A673 (cell line): ENCODE results near the gene CXCL12. TPM values are rescaled to one million over a fixed set of nuclear protein-coding genes. Genes with fewer than 3 reads are reported as not detected.

ENCODE experiments used
- BruUV-seq: library from RNA; stranded (reverse); fragments of 400-500 nt; replicated peaks from 2 replicates; lab custom pipeline; 2021; lab: Mats Ljungman, UMichigan
- CTCF ChIA-PET: fragments of 300-600 bp; sonication (Branson Sonifier 250); formaldehyde crosslinking; loops from one replicate; lab custom pipeline; 2022; ENCODE audit warnings: antibody characterized with exemption; lab: Charles Lee
- POLR2A ChIA-PET: fragments of 300-600 bp; sonication (Branson Sonifier 250); formaldehyde crosslinking; loops from one replicate; lab custom pipeline; 2022; ENCODE audit warnings: antibody characterized with exemption; ENCODE audit not compliant: low non-redundant PET; lab: Charles Lee
- DNase-seq: peaks from one replicate; pipeline ENCODE4 v3.0.0-alpha.2; 2015; ENCODE audit warnings: low spot score
- H3K27ac ChIP-seq: fragments of 200-600 bp; sonication (generic); 2 replicates; pipeline ENCODE4 v1.5.1; 2016; ENCODE audit warnings: mixed run types, low read depth, mild to moderate bottlenecking, mixed read lengths, antibody characterized with exemption, low read length; ENCODE audit not compliant: poor library complexity, severe bottlenecking
- H3K27me3 ChIP-seq: fragments of 200-600 bp; sonication (generic); replicated peaks from 2 replicates; pipeline ENCODE4 v1.6.1; 2017; ENCODE audit warnings: mixed run types, low read depth, mild to moderate bottlenecking, mixed read lengths, antibody characterized with exemption, low read length; ENCODE audit not compliant: insufficient read depth, poor library complexity
- H3K36me3 ChIP-seq: fragments of 200-600 bp; sonication (generic); 2 replicates; pipeline ENCODE4 v1.6.1; 2016; ENCODE audit warnings: mixed run types, mild to moderate bottlenecking, mixed read lengths, antibody characterized with exemption, low read length; ENCODE audit not compliant: insufficient read depth, poor library complexity, severe bottlenecking
- H3K4me1 ChIP-seq: fragments of 200-600 bp; sonication (generic); 2 replicates; pipeline ENCODE4 v1.6.1; 2017; ENCODE audit warnings: mixed run types, mild to moderate bottlenecking, mixed read lengths, antibody characterized with exemption, low read length; ENCODE audit not compliant: insufficient read depth, poor library complexity, severe bottlenecking
- H3K4me3 ChIP-seq: fragments of 200-600 bp; sonication (generic); 2 replicates; pipeline ENCODE4 v1.5.1; 2016; ENCODE audit warnings: low read depth, mixed run types, mild to moderate bottlenecking, mixed read lengths, low read length; ENCODE audit not compliant: poor library complexity, severe bottlenecking
- H3K9me3 ChIP-seq: fragments of 200-600 bp; sonication (generic); 2 replicates; pipeline ENCODE4 v1.6.1; 2016; ENCODE audit warnings: mixed run types, low read depth, mild to moderate bottlenecking, mixed read lengths, antibody characterized with exemption, low read length; ENCODE audit not compliant: poor library complexity, severe bottlenecking
- EZH2 ChIP-seq: fragments of 200-600 bp; sonication (generic); IDR thresholded peaks from 2 replicates; pipeline ENCODE4 v1.6.1; 2017; ENCODE audit warnings: borderline replicate concordance, low read depth, mild to moderate bottlenecking, mixed read lengths, antibody characterized with exemption, low read length; ENCODE audit not compliant: poor library complexity, severe bottlenecking
- intact Hi-C: fragments of 100-400 bp; cut with micrococcal nuclease; formaldehyde crosslinking; loops from one replicate; pipeline ENCODE4 v1.10.0; 2022; ENCODE audit not compliant: unreplicated experiment
- total RNA-seq: library from RNA; stranded (reverse); gene quantifications from 2 replicates; pipeline ENCODE4 v1.2.3, GENCODE V29; 2021
- TF ChIP-seq, protein P1 (sequence below): fragments of 300-800, 200-600 bp; sonication (generic); conservative IDR thresholded peaks from 2 replicates; pipeline ENCODE4 v1.5.1; 2017; ENCODE audit warnings: low read depth, mild to moderate bottlenecking, antibody characterized with exemption, low read length, moderate library complexity, mixed read lengths

The CXCL12 gene
- total RNA-seq, 1 experiment from 2014 or later: 0.30 TPM

DNA sequence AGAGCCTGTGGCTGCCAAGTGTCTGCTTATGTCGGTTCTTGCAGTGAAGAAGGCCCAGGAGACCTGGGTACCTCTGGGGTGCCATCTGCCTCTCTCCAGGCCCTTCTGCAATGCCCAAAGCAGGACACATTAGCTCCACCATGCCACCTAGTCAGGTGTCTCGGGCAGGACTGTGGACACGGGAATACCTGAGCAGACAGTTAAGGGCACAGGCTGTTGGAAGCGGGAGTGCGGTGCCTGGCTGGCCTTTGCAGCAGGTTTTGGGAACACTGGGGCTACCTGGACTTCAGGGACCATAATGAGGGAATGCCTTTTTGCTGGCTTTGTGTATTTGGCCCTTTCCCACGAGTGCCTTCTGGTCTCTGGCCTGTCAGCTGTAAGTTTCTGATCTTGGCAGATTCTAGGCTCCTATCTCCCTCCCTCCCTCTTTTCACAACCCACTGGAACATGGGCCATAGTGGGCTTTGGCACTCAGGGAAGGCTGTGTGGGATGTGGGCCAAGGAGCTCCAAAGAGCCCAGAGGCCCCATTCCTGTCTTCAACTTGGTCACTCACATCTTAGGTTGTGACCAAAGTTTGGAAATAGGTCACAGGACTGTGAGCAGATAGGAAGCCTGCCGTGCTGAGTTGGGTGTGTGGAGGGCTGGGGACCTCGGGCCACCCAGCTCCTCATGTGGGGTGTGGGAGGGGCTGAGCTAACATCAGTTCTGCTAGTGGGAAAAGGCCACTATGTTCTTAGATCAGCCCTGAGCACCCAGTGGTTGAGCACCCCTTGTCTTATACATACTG lies 41.5 kb upstream of the CXCL12 start:
- Histone ChIP-seq H3K36me3 (no peaks in the 10 kb centered on the region), H3K4me1 (no peaks in the 10 kb centered on the region), H3K27me3 (no peaks in the 10 kb centered on the region), H3K4me3 (no peak overlapping the region), H3K27ac (no peak overlapping the region), H3K9me3 (peaks cover 5% of the 10 kb centered on the region)
- BruUV-seq: no TSS peak
- CTCF ChIA-PET: no interaction called here
- intact Hi-C loops: no loop called here
- TF ChIP-seq EZH2: no peak
- TF ChIP-seq, protein P1, sequence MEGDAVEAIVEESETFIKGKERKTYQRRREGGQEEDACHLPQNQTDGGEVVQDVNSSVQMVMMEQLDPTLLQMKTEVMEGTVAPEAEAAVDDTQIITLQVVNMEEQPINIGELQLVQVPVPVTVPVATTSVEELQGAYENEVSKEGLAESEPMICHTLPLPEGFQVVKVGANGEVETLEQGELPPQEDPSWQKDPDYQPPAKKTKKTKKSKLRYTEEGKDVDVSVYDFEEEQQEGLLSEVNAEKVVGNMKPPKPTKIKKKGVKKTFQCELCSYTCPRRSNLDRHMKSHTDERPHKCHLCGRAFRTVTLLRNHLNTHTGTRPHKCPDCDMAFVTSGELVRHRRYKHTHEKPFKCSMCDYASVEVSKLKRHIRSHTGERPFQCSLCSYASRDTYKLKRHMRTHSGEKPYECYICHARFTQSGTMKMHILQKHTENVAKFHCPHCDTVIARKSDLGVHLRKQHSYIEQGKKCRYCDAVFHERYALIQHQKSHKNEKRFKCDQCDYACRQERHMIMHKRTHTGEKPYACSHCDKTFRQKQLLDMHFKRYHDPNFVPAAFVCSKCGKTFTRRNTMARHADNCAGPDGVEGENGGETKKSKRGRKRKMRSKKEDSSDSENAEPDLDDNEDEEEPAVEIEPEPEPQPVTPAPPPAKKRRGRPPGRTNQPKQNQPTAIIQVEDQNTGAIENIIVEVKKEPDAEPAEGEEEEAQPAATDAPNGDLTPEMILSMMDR: no peak
- POLR2A ChIA-PET: no interaction called here
- DNase-seq: no peak

DNA sequence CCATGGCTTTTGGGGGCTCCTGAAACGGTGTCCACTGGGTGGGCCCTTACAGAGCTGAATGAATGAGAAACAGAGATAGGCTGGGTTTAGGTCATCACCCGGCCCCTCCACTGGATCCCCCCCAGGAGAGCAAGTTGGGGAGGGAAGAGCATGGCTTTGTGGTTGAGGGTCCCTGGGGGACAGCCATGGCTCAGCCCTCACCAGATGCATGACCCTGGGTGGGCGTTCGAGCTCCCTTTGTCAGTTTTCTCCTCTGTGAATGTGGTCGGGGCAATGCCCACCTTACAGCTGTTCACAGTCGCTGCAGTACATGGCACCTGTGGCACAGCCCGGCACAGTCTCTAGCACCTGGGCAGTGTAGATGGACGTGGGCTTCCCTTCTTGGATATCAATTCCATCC lies 40.6 kb upstream of the CXCL12 start:
- Histone ChIP-seq H3K36me3 (no peaks in the 10 kb centered on the region), H3K4me3 (no peak overlapping the region), H3K27me3 (no peaks in the 10 kb centered on the region), H3K9me3 (no peaks in the 10 kb centered on the region), H3K4me1 (no peaks in the 10 kb centered on the region), H3K27ac (no peak overlapping the region)
- DNase-seq: no peak
- CTCF ChIA-PET: no interaction called here
- POLR2A ChIA-PET: no interaction called here
- TF ChIP-seq EZH2: no peak
- TF ChIP-seq, protein P1: no peak
- no TSS peak for BruUV-seq
- intact Hi-C loops: no loop called here

DNA sequence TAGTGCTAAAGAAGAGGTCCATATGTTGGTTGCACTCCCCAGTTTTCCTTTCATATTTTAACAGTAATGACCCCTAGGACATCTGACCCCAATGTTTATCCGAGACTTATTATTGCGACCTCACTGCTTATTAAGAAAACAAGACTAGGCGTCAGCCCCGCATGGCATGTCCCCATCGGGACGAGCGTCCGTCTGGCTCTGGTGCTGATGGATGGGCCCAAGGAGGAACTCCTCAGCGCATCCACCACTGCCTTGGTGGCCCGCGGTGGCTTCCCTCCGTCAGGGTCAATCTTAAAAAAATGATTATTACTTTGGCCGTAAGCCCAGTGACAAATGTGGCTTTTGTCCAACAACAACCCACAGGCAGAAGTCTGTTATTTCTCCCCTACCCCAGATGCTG lies 40.1 kb upstream of the CXCL12 start:
- H3K27ac ChIP-seq: no peak overlapping the region
- POLR2A ChIA-PET: no interaction called here
- BruUV-seq: no TSS peak
- TF ChIP-seq EZH2: no peak
- TF ChIP-seq, protein P1: no peak
- no peak for DNase-seq
- H3K9me3 ChIP-seq: no peaks in the 10 kb centered on the region
- no peaks in the 10 kb centered on the region for H3K4me1 ChIP-seq
- CTCF ChIA-PET: no interaction called here
- intact Hi-C loops: no loop called here
- no peaks in the 10 kb centered on the region for H3K27me3 ChIP-seq
- no peaks in the 10 kb centered on the region for H3K36me3 ChIP-seq
- no peak overlapping the region for H3K4me3 ChIP-seq
